Activated naive CD4-positive, alpha-beta T cell treated with Interleukin-2 at 50 U/mL for 16 hours (primary cell): ENCODE results near the gene N4BP3.
"Not testable (repeated sequence)": the region's sequence is repeated elsewhere in the genome, so short reads cannot be mapped to it uniquely, and the experiment has no call there.

ENCODE experiments used
- DNase-seq: peaks from one replicate; pipeline ENCODE4 v3.0.0-alpha.2; 2020

The N4BP3 gene, protein sequence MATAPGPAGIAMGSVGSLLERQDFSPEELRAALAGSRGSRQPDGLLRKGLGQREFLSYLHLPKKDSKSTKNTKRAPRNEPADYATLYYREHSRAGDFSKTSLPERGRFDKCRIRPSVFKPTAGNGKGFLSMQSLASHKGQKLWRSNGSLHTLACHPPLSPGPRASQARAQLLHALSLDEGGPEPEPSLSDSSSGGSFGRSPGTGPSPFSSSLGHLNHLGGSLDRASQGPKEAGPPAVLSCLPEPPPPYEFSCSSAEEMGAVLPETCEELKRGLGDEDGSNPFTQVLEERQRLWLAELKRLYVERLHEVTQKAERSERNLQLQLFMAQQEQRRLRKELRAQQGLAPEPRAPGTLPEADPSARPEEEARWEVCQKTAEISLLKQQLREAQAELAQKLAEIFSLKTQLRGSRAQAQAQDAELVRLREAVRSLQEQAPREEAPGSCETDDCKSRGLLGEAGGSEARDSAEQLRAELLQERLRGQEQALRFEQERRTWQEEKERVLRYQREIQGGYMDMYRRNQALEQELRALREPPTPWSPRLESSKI

DNA sequence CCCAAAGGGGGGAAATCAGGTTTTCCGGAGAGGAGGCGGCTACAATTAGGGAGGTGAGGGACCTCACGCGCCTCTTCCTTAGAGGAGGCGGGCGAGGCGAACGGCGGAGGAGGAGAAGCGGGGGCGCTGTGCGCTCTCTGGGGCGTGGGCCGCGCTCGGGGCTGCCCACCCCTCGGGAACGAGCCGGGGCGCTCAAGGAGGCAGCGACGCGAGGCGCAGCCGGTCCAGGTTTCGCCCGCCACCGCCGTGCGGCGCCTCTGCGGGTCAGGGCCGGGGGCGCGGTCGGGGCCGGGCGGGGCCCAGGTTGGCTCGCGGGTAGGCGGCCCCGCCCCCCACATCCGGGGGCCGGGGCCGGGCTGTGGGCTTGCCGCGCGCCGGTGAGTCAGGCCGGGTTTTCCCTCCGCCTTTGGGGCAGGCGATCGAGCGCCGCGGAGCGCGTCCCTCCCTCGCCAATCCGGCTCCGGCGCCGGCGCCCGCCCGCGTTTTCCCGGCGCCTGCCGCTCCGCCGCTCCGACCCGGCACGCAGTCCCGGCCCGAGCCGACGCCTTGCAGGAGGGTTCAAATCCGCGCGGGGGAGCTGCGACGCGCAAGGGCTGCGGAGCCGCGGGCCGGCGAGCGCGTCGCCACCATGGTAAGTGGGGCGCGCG lies at the start of gene N4BP3:
Gene N4BP3, plus strand, starts transcription at position 392 of the 647 bp plus-strand sequence. CDS start 6,052 bp downstream, outside the sequence.
- DNase-seq = peak; percentile 87

GRCh38 chr5:178067755-178068154 lies 45.6 kb upstream of the N4BP3 start:
- DNase-seq = no peak

DNA sequence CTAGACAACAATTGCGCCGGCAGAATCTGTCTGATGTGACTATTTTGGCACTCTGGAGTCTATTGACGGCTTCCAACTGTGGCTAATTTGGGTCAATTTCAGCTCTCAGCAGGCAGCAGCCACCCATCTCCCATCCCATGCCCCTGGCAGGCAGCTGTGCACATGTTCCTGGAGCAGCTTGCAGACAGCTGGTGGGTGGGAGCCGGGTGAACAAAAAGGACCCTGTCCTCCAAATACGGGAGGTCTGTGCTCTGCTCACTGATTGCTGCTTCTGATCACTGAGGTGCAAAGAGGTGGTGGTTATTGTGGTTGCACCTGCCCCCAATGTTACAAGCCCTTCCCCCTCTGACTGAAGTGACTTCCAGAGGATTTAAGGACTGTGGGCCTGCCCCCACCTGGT lies 45.0 kb upstream of the N4BP3 start:
- no peak for DNase-seq

- DNase-seq = no peak
These were observed 43.4 kb upstream of the N4BP3 start for GRCh38 chr5:178069909-178070308.

DNA sequence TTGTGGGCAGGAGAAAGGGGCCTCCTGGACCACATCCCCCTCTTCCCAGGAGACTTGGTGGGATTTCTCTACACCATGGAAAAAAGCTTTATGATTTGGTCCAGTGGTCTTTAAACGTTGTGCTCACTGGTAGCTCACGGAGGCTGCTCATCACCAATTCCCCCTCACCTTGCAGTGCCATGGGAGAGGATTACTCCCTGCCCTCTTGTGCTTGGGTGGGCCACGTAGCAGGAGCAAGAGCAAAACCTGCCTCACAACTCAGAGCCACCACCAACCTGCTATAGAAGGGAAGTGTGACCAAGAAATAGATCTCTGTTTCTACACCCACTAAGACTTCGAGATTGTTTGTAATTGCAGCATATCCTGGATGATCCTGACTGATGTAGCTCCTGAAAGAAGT lies 42.2 kb upstream of the N4BP3 start:
- DNase-seq = no peak

- DNase-seq = no peak
These were observed 40.6 kb upstream of the N4BP3 start for GRCh38 chr5:178072749-178073148.

GRCh38 chr5:178074266-178074952 lies 38.9 kb upstream of the N4BP3 start:
- peak; percentile 8 for DNase-seq

- not testable (repeated sequence) for DNase-seq
These were observed 36.4 kb upstream of the N4BP3 start for GRCh38 chr5:178076965-178077364.

- DNase-seq = no peak
These were observed 35.6 kb upstream of the N4BP3 start for GRCh38 chr5:178077751-178078150.

GRCh38 chr5:178078197-178079010 lies 34.9 kb upstream of the N4BP3 start:
- no peak for DNase-seq

DNA sequence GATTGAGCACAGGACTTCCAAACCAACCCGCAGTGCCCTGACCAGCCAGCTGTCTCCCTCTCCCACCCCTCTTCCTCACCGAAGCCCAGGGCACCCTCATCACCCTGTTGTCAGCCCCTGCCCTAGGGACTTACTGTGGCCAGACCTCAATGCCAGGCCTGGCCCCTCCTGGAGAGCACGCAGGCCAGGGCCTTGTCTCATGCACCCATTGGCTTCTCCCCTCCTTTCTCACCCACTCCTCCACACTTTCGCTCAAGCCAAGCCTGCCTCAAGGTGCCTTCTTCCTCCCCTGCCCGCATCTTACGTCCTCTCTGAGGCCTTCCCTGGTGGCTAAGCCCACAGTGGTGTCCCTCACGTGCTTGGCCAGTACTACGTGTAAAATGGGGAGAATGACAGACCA lies 33.3 kb upstream of the N4BP3 start:
- no peak for DNase-seq

DNA sequence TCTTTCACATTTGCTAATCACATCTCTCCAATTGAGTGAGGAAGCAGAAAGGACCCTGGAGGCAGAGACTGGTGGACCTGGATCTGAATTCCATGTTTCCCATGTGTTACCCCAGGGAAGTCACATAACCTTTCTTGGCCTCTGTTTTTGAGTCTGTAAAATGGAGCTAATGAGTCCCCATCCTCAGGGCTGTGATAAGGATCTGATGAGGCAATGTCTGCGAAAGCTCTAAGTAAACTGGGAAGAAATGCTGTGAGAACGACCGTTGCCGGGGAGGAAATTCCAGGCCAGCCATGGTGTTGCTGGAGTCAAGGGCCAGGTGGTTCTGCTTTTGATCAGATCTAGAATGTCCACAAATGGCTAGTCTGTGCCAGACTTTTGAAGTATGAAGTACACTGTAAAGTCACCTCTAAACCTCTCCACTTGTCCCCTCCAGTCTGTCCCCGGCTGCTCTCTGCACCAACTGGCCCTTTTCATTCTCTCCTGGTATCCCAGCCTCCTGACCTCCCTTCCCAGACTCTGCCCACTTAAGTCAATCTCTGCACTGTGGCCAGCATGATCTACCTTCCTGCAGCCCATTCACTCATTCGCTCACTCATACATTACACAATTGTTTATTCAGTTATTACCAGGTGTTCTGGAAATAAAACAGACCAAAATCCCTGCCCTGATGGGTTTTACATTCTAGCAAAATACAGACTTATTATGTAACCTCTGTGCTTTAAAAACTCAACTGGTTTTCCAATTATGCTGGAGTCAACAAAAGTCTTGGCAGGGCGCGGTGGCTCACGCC lies 32.5 kb upstream of the N4BP3 start:
- DNase-seq = no peak

DNA sequence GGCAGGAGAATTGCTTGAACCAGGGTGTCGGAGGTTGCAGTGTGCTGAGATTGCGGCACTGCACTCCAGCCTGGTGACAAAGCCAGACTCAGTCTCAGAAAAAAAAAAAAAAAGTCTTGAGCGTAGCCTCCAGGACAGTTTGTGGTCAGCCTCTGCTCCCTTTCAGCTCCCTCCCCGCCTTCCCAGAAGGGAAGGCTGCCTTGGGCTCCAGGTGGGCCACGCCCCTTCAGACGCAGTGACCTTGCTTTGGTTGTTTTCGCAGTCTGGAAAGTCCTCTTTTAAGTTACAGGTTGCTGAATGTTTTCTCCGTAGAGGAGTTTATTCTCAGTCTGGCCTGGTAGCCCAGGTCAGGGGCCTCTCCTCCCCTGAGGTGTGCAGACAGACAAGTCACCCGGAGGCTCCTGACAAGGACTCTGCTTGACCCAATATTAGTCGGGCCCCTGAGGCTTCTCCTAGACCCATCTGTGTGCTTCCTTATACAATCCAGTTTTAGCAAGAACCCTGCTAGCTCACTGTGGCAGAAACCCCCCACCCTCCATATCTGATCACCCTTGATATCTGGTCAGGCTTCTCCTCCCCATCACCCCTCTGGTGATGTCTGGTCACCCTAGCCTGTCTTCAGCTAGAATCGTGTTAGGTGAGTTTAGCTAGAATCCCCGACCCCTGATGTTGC lies 31.6 kb upstream of the N4BP3 start:
- DNase-seq = no peak

DNA sequence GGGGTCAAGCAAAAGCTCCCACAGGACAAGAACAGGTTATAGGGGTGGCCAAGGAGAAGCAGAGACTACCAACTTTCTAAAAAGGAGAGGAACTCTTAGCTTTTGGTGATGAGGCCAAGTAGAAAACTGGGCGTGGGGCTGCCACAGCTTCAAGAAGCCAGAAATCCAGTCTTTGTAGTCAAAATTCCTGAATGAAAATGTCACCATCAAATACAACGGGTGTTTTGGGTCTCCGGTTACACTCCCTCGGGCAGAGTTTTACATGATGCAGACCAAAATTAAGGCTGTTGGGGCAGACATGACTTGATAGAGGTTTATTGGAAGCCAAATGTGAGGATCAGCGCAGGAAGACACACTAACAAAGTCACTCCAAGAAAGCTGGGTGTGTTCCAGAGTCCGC lies 29.4 kb upstream of the N4BP3 start:
- DNase-seq = no peak

DNA sequence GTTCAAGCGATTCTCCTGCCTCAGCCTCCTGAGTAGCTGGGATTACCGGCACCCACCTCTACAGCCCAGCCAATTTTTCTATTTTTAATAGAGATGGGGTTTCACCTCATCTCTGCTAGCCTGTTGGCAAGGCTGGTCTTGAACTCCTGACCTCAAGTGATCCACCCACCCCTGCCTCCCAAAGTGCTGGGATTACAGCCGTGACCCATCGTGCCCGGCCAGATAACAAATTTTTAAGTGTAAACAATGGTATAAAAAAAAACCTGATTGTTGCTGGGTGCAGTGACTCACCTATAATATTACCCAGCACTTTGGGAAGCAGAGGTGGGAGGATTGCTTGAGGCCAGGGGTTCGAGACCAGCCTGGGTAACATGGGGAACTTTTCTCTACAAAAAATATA lies 28.0 kb upstream of the N4BP3 start:
- no peak for DNase-seq

GRCh38 chr5:178086266-178086665 lies 27.1 kb upstream of the N4BP3 start:
- DNase-seq = no peak

GRCh38 chr5:178087199-178087598 lies 26.1 kb upstream of the N4BP3 start:
- DNase-seq = not testable (repeated sequence)

- no peak for DNase-seq
These were observed 22.5 kb upstream of the N4BP3 start for GRCh38 chr5:178090856-178091255.

GRCh38 chr5:178093134-178093533 lies 20.2 kb upstream of the N4BP3 start:
- no peak for DNase-seq

DNA sequence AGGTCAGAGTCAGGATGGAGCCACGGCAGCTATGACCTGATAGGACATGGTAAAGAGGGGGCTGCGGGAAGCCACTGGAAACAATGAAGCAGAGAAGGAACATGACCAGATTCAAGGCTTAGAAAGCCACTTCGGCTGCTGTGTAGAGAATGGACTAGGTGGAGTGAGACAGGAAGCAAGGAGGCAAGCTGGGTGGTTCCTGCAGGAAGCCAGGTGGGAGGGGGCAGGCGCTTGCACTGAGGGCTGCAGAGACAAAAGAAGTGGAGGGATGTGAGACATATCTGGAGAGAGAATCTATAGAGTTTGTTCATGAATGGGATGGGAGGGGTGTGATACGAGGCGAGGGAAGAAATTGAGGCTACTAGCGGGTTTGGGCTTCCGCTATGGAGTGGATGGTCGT lies 19.0 kb upstream of the N4BP3 start:
- DNase-seq = no peak

- DNase-seq = no peak
These were observed 14.6 kb upstream of the N4BP3 start for GRCh38 chr5:178098685-178099084.
